ENCODE measurements around the gene CACNA1I.

DNA sequence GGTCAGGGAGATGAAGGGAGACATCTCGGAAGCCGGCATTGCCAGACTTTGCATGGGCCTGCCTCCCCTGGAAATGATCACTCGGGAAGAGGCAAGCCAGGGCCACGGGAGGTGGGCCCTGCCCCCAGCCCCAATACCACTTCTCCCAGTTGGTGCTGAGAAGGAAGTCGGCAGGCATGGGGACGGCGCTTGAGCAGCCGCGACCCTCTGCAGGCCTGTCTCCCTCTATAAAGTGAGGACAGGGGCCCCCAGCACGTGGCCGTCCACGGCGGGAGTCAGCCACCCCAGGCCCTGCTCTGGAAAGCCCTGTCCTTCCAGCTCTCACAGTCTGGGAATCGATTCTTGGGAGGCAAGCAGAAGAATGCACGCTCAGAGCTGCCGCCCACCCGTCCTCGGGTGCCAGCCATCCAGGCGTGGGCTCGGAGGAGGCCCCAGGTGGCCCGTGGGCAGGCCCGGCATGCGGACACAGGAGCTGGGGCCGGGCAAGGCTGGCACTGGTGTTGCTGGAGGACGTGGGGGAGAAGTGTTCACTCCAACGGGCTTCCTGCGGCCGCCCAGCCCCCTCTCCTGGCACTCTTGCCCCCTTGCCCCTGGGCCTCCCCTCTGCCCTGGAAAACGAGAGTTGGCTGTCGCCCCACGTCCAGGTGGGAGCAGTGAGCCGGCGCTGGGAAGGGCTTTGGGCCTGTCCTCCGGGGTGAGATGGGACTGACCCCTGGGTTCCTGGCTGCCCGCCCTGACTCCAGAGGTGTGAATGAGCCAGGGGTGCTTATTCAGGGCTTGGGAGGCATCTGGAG is 77.5 kb downstream of the CACNA1I start:
- no peak for TF ChIP-seq EZH2 (IDR thresholded peaks at IDR 0.05; ENCODE audit: low read length, missing control alignments)
- no peak for TF ChIP-seq CTCF (conservative IDR thresholded peaks at IDR 0.05 in 1 of 2, IDR thresholded peaks at IDR 0.05 in 1 of 2; ENCODE audit: low read depth in 1 of 2, low read length in 2 of 2)
